ENCODE results near the gene HOXB2.

Gene HOXB2

DNA sequence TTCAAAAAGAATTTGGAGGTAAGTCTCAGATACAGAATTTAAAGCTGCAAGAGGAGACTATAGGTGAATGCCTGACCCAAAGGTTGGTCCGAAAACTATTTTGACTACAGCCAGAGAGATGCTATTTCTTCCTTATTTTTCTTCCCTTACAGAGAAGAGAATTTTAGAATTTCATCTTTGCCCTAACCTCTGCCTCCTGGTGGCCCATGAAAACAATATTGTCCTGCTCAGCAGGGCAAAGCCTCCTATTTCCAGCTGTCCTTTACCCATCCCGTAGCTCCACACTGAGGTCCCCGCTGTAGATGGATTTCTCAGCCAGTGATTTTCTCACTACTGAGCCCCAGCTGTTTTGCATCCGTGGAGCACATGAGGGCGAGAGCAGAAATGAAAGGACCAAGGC is 38.7 kb downstream of the HOXB2 start:
- H3K4me1 ChIP-seq (ENCODE audit: low read length): peaks cover 53% of the 10 kb centered on the region
- TF ChIP-seq EZH2phosphoT487 (IDR thresholded peaks at IDR 0.05; ENCODE audit: low read depth): no peak
- TF ChIP-seq, protein P1, sequence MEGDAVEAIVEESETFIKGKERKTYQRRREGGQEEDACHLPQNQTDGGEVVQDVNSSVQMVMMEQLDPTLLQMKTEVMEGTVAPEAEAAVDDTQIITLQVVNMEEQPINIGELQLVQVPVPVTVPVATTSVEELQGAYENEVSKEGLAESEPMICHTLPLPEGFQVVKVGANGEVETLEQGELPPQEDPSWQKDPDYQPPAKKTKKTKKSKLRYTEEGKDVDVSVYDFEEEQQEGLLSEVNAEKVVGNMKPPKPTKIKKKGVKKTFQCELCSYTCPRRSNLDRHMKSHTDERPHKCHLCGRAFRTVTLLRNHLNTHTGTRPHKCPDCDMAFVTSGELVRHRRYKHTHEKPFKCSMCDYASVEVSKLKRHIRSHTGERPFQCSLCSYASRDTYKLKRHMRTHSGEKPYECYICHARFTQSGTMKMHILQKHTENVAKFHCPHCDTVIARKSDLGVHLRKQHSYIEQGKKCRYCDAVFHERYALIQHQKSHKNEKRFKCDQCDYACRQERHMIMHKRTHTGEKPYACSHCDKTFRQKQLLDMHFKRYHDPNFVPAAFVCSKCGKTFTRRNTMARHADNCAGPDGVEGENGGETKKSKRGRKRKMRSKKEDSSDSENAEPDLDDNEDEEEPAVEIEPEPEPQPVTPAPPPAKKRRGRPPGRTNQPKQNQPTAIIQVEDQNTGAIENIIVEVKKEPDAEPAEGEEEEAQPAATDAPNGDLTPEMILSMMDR (IDR thresholded peaks at IDR 0.05; ENCODE audit: low read depth, low read length): peak; percentile 24; the same call in 1 of the 2 replicates
- peak overlapping the region; percentile 33 for H3K27ac ChIP-seq (ENCODE audit: low read length)
- no peaks in the 10 kb centered on the region for H3K36me3 ChIP-seq (replicated peaks; ENCODE audit: low read depth, low read length)
- no peaks in the 10 kb centered on the region for H3K9me3 ChIP-seq (ENCODE audit: insufficient read depth, low read length)
- H3K27me3 ChIP-seq (ENCODE audit: low read depth, low read length): no peaks in the 10 kb centered on the region
- H4K20me1 ChIP-seq (ENCODE audit: insufficient read depth, low read length): no peaks in the 10 kb centered on the region
- H3K79me2 ChIP-seq (ENCODE audit: low read length): no peaks in the 10 kb centered on the region
- peak overlapping the region; percentile 38 for H3K9ac ChIP-seq (ENCODE audit: low read length)
- H3K4me3 ChIP-seq (ENCODE audit: low read length): peak overlapping the region; percentile 13; the same call in 1 of the 2 replicates
- peak overlapping the region; percentile 60 for H3K4me2 ChIP-seq (ENCODE audit: low read length)
- H2AFZ ChIP-seq (ENCODE audit: low read depth, low read length): peak overlapping the region; percentile 49; the same call in 1 of the 2 replicates

GRCh38 chr17:48505788-48506187 is 39.1 kb downstream of the HOXB2 start:
- TF ChIP-seq, protein P1 (IDR thresholded peaks at IDR 0.05; ENCODE audit: low read depth, low read length): no peak
- no peak for TF ChIP-seq EZH2phosphoT487 (IDR thresholded peaks at IDR 0.05; ENCODE audit: low read depth)
- Histone ChIP-seq H3K4me3 (ENCODE audit: low read length) (peak overlapping the region; percentile 13; the same call in 1 of the 2 replicates), H3K9ac (ENCODE audit: low read length) (peak overlapping the region; percentile 38), H3K79me2 (ENCODE audit: low read length) (no peaks in the 10 kb centered on the region), H3K4me2 (ENCODE audit: low read length) (peak overlapping the region; percentile 60), H3K27ac (ENCODE audit: low read length) (peak overlapping the region; percentile 33), H3K9me3 (ENCODE audit: insufficient read depth, low read length) (no peaks in the 10 kb centered on the region), H3K27me3 (ENCODE audit: low read depth, low read length) (no peaks in the 10 kb centered on the region), H2AFZ (ENCODE audit: low read depth, low read length) (no peak overlapping the region), H3K4me1 (ENCODE audit: low read length) (peaks cover 51% of the 10 kb centered on the region), H3K36me3 (replicated peaks; ENCODE audit: low read depth, low read length) (no peaks in the 10 kb centered on the region), H4K20me1 (ENCODE audit: insufficient read depth, low read length) (no peaks in the 10 kb centered on the region)

DNA sequence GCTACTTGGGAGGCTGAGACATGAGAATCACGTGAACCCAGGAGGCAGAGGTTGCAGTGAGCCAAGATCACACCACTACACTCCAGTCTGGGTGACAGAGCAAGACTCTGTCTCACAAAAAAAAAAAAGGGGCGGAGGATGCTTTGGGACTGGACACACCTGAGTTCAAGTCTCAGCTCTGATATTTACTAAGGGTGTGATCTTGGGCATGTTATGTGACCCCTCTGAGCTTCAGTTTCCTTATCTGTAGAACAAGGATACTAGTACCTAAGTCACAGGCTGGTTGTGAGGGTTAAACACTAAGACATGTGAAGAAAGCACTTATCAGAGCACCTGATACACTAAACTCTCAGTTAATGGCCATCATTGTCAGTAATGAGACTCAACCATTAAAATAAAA is 40.0 kb downstream of the HOXB2 start:
- Histone ChIP-seq H4K20me1 (ENCODE audit: insufficient read depth, low read length) (no peaks in the 10 kb centered on the region), H3K27ac (ENCODE audit: low read length) (no peak overlapping the region), H3K9ac (ENCODE audit: low read length) (no peak overlapping the region), H2AFZ (ENCODE audit: low read depth, low read length) (no peak overlapping the region), H3K4me3 (ENCODE audit: low read length) (no peak overlapping the region), H3K4me1 (ENCODE audit: low read length) (peaks cover 50% of the 10 kb centered on the region), H3K27me3 (ENCODE audit: low read depth, low read length) (no peaks in the 10 kb centered on the region), H3K9me3 (ENCODE audit: insufficient read depth, low read length) (no peaks in the 10 kb centered on the region), H3K36me3 (replicated peaks; ENCODE audit: low read depth, low read length) (no peaks in the 10 kb centered on the region), H3K4me2 (ENCODE audit: low read length) (no peak overlapping the region), H3K79me2 (ENCODE audit: low read length) (no peaks in the 10 kb centered on the region)
- TF ChIP-seq EZH2phosphoT487 (IDR thresholded peaks at IDR 0.05; ENCODE audit: low read depth): no peak
- TF ChIP-seq, protein P1 (IDR thresholded peaks at IDR 0.05; ENCODE audit: low read depth, low read length): no peak

DNA sequence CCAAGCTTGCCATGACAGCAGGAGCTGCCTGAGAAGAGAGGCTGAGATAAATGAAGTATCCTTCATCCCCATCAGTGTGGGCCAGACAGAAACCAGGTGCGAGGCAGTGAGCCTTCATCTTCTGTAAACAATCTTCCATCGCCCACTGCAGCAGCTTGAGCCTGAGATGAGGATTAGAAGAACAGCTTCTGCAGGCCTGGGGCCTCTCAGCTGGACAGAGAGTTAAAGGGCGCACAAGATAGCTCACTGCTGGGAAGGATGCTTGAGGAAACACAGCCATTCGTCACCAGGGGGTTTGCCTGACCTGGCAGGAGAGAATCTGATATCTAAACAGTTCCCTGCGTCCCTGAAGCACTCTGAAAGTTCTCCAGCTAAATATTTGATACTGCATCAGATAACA is 41.2 kb downstream of the HOXB2 start:
- H3K79me2 ChIP-seq (ENCODE audit: low read length): no peaks in the 10 kb centered on the region
- no peak overlapping the region for H3K9ac ChIP-seq (ENCODE audit: low read length)
- no peak overlapping the region for H3K4me3 ChIP-seq (ENCODE audit: low read length)
- no peaks in the 10 kb centered on the region for H3K9me3 ChIP-seq (ENCODE audit: insufficient read depth, low read length)
- no peak overlapping the region for H2AFZ ChIP-seq (ENCODE audit: low read depth, low read length)
- H3K27ac ChIP-seq (ENCODE audit: low read length): no peak overlapping the region
- no peaks in the 10 kb centered on the region for H3K27me3 ChIP-seq (ENCODE audit: low read depth, low read length)
- no peaks in the 10 kb centered on the region for H3K36me3 ChIP-seq (replicated peaks; ENCODE audit: low read depth, low read length)
- TF ChIP-seq, protein P1 (IDR thresholded peaks at IDR 0.05; ENCODE audit: low read depth, low read length): no peak
- TF ChIP-seq EZH2phosphoT487 (IDR thresholded peaks at IDR 0.05; ENCODE audit: low read depth): no peak
- peaks cover 53% of the 10 kb centered on the region for H3K4me1 ChIP-seq (ENCODE audit: low read length)
- no peak overlapping the region for H3K4me2 ChIP-seq (ENCODE audit: low read length)
- H4K20me1 ChIP-seq (ENCODE audit: insufficient read depth, low read length): no peaks in the 10 kb centered on the region

All from OCI-LY3 (cell line).